ENCODE measurements around the gene NKPD1.

- TF ChIP-seq CTCF (IDR thresholded peaks at IDR 0.05) (no peak), EZH2 (IDR thresholded peaks at IDR 0.05; ENCODE audit: borderline replicate concordance, insufficient read depth, low read depth, low read length, poor library complexity, severe bottlenecking) (no peak)
Observed at GRCh38 chr19:45161738-45162607, 1.2 kb upstream of the NKPD1 start.

All from B cell (primary cell).